Subcutaneous adipose tissue (tissue), 4 donors: ENCODE measurements around the gene KLHL10. TPM values are rescaled to one million over a fixed set of nuclear protein-coding genes. Genes with fewer than 3 reads are reported as not detected.

ENCODE experiments used
- total RNA-seq, 4 donors: library from RNA; depleted of rRNA; stranded (reverse); fragments of >200 nt; gene quantifications; one replicate each; pipeline ENCODE4 v1.1.0, GENCODE V29; 2016
- TF ChIP-seq, protein P1 (sequence below): fragments of 450-650 bp; IDR thresholded peaks from one replicate; pipeline ENCODE4 v1.5.1; 2016; ENCODE audit warnings: low read depth, mild to moderate bottlenecking, control low read depth, antibody characterized with exemption, moderate library complexity

KLHL10 gene
- total RNA-seq, 4 donors from 2014 or later: 0.51 to 0.66 (median 0.57) TPM; not detected in 1

DNA sequence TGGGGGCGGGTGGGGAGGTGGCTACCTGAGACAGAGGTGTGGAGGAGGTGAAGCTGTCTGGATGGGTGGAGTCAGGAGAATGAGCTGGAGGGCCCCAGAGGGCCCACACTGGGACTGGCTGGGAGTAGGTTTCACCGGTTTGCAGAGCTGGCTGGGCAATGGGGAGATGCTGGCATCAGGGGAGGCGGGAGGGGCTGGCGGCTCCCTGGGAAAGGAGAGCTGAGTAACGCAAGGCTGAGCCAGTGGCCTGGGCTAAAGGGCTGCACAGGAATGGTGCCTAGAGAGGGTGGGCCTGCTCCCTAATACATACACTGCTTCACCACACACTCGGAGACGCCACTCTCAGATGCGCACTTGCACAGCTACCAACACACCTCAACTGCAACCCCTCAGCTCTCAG lies 38.3 kb upstream of the KLHL10 start:
- TF ChIP-seq, protein P1, sequence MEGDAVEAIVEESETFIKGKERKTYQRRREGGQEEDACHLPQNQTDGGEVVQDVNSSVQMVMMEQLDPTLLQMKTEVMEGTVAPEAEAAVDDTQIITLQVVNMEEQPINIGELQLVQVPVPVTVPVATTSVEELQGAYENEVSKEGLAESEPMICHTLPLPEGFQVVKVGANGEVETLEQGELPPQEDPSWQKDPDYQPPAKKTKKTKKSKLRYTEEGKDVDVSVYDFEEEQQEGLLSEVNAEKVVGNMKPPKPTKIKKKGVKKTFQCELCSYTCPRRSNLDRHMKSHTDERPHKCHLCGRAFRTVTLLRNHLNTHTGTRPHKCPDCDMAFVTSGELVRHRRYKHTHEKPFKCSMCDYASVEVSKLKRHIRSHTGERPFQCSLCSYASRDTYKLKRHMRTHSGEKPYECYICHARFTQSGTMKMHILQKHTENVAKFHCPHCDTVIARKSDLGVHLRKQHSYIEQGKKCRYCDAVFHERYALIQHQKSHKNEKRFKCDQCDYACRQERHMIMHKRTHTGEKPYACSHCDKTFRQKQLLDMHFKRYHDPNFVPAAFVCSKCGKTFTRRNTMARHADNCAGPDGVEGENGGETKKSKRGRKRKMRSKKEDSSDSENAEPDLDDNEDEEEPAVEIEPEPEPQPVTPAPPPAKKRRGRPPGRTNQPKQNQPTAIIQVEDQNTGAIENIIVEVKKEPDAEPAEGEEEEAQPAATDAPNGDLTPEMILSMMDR: no peak

DNA sequence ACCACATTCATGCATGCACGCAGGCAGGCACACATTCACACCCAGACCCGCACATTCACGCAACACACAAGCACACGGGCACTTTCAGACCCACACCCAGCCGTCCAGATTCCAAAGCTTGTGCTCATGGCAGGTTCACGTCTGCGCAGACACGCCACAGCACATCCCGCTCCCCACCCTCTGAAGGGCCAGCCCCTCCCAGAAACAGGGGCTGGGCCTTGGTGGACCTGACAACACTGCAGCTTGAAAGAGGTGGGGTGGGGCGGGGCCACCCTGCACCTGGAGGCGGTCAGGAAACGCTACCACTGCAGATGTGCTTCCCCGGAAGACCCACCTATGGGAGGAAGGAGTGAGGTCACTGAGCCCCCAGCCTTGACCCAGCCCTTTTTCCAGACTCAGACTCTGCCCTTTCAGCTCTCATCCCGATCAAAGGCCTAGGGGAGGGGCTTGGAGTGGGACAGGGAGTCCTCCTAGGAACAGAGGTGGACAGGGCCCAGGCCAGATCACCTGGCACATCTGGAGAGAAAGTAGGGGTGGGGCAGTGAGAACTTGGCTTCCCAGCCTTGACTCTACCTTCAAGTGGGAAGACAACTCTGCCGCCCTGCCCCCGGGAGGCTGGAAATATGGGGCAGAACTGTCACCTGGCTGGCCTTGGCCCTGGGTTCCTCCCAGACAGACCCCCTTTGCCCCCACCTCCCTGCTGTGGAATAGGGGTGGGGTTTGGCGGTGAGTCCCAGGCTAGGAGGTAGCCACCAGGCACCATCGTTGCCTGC lies 36.8 kb upstream of the KLHL10 start:
- TF ChIP-seq, protein P1: no peak

DNA sequence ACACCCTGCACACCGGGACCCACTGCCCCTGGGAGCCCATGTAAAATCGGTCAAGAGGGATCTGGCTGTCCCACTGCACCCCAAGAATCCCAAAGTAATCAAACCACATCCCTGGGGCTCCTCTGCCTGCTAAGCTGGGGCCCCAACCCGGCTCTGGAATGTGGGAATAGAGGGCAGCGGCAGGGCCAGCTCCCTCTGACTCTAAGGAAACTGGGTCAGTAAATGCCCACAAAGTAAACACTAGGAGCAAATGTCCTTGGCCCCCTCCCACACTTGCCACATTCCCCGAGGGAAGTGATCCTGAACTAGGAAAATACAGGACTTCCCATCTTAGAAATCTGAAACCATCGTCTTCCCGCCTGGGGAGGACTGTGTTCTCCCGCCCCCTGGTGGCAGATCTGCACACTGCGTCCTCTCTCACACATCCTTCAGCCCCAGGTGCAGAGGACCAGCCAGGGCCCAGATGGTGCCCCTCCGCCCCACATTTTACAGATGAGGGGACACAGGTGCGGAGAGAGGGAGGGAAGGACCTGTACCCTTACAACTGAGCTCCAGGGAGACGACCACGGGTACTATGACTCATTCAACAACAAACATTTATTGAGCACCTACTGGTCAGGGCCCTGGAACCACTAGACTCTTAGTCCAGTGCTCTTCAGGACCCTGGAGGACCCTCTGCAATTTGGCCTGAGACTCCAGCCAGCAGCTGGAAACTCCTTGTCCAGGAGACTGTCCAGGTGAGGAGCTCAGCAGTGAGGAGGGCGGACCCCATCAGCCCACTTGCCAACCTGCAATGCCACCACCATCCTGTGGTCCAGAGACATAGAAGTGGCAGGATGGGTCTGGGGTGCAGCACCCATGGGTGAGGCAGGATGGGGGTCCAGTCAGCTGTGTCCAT lies 36.0 kb upstream of the KLHL10 start:
- TF ChIP-seq, protein P1: no peak

DNA sequence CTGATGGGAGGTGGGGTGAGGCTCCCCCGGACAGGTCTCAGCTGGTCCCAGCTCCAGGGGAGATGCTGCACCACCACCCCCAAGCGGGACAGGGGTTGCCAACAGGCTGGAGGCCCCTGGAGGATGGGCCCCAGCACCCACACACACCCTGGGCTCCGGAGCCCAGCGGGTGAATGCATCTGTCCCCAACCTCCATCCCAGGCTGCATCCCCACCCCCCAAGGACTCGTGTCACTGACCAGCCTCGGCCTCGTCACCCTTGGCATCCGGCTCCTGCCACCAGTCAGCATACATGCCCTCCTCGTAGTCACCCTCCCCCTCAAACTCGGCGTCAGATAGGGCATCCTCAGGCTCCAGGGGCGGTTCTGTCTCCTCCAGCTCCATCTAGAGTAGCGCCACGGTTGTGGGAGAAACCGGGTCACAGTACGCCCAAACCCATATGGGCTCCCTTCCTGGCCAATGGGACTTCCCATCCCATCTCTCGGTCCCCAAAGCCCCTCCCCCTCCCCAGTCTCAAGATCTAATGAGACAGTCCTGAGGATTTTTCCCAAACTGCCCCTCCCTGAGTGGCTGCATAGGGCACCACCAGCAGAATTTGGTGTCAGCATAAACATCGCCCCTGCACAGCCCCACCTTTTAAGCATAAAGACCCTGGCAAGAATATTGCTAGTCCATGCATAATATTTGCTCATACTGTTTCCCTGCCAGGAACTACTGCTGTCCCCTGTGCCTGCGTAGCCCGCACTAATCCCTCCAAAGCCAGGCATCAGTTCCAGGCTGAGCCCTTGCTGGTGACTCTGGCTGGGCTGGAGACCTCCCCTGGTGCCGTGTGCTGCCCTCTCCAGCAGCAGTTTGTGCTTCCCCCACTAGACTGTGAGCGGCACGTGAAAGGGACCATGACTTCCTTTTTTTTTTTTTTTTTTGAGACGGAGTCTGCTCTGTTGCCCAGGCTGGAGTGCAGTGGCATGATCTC lies 34.3 kb upstream of the KLHL10 start:
- TF ChIP-seq, protein P1: no peak

DNA sequence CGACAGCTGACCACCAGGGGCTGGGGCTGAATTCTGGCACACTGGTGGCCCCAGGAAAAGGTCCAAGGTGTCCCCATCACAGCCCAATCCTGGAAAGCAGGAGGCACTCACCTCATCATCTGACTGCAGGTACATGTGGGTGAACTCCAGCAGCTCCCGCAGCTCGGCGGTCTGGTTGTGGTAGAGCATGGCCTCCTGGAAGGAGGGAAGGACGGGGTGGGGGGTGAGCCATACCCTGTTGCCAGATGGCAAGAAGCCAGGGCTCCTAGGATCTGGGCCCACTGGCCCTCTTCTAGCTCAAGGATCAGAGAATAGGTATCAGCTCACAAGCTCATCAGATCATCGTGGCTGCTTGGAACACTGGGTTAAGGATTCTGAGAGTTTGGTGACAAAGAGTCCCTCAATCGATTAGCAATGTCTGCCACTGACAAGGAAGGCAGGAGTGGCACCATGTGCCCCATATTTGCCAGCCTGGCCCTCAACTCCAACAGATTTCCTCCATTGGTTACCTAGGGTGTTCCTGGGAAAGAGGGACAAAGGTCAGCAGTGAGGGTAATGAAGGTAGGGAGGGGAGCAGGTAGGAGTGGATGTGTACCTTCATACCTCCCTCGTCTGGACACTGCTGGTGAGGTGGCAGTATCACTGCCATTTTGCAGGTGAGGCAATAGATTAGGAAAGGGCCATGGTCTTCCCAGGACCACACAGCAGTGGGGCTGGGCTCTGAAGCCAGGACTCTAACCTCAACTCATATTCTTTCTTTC lies 30.8 kb upstream of the KLHL10 start:
- TF ChIP-seq, protein P1: no peak

DNA sequence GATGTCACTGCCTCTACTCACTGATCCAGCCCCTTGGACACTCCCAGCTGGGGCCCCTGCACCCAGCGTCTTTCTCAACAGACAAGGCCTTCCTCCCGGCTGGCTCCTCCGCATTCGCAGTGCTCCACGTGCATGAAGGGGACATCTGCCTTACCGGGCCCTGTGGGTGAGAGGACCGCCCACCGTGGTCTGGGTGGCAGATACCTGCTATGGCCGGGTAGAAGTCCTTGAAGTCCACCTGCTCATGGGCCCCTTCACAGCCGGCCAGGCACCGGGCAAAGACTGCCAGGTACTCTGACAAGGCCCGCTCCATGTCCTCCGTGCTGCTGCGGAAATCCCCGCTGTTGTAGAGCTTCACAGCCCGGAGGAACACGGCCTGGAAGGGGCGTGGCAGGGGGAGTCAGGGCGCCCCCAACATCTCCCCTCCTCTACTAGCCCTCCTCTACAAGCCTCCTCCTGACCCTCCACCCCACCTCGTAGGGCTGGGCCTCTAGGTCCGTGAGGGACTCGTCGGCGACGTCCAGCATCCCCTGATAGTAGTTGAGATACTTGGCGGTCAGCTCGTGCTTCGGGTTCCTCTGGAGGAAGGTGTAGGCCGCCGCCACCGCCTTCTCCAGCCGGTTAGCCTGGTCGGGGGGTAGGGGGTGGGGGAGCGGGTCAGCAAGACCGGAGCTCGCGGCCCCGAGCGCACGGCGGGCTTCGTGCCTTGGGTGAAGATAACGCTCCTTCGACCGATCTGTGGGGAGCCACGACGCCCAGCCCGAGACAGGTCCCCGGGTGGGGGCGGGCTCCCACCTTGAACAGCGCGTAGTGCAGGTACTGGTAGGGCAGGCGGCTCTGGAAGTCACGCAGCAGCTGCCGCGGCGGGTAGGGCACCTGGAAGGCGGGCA lies 26.7 kb upstream of the KLHL10 start:
- TF ChIP-seq, protein P1: no peak
